CD14-positive monocyte (primary cell): Measurements from ENCODE around the gene TRIM7. TPM values are rescaled to one million over a fixed set of nuclear protein-coding genes. Genes with fewer than 3 reads are reported as not detected.

Source experiments
- DNase-seq, 3 donors: peaks; one replicate each; pipeline ENCODE4 v3.0.0-alpha.2; 2011 to 2022
- H2AFZ ChIP-seq: 2 replicates; pipeline ENCODE4 v1.6.0; 2012; ENCODE audit warnings: mild to moderate bottlenecking, low read depth, low read length, inconsistent platforms; ENCODE audit not compliant: insufficient read depth, poor library complexity, severe bottlenecking
- H3K27ac ChIP-seq, 2 donors: 1 replicate in 1 of 2; 2 replicates in 1 of 2; pipeline ENCODE4 v1.5.1; 2012 to 2013; ENCODE audit warnings: low read length in 2 of 2, control low read depth in 1 of 2, inconsistent platforms in 1 of 2, low read depth in 1 of 2, mild to moderate bottlenecking in 1 of 2
- H3K27me3 ChIP-seq, 2 donors: one replicate each; pipeline versions ENCODE4 v1.6.0 to v1.6.1; 2011 to 2013; ENCODE audit warnings: low read length in 2 of 2; ENCODE audit not compliant: control insufficient read depth in 2 of 2, insufficient read depth in 2 of 2
- H3K36me3 ChIP-seq, 2 donors: replicated peaks in 1 of 2; 1 replicate in 1 of 2; 2 replicates in 1 of 2; pipeline versions ENCODE4 v1.5.1 to v1.6.1; 2012 to 2013; ENCODE audit warnings: low read length in 2 of 2, control low read depth in 1 of 2, inconsistent platforms in 1 of 2, mild to moderate bottlenecking in 1 of 2; ENCODE audit not compliant: insufficient read depth in 2 of 2, control insufficient read depth in 1 of 2
- H3K4me1 ChIP-seq, 2 donors: 1 replicate in 1 of 2; 2 replicates in 1 of 2; pipeline versions ENCODE4 v1.5.1 to v1.6.1; 2012 to 2013; ENCODE audit warnings: low read length in 2 of 2, control low read depth in 1 of 2, inconsistent platforms in 1 of 2, mild to moderate bottlenecking in 1 of 2, moderate library complexity in 1 of 2; ENCODE audit not compliant: insufficient read depth in 2 of 2, control insufficient read depth in 1 of 2
- H3K4me2 ChIP-seq: replicated peaks from 2 replicates; pipeline ENCODE3; 2012; ENCODE audit warnings: low read length, moderate library complexity, mild to moderate bottlenecking; ENCODE audit not compliant: poor library complexity, severe bottlenecking; ENCODE audit errors: extremely low read depth
- H3K4me3 ChIP-seq, 3 experiments: fragments of 200-600 bp in 1 of 3; sonication (generic) in 1 of 3; replicated peaks in 1 of 3; 1 replicate in 2 of 3; 2 replicates in 1 of 3; pipeline ENCODE4 v1.5.1; 2011 to 2013; ENCODE audit warnings: low read length in 3 of 3, mild to moderate bottlenecking in 3 of 3, control low read depth in 2 of 3, low read depth in 2 of 3, inconsistent platforms in 1 of 3, moderate library complexity in 1 of 3
- H3K79me2 ChIP-seq: 2 replicates; pipeline ENCODE4 v1.6.0; 2012; ENCODE audit warnings: mild to moderate bottlenecking, control low read depth, inconsistent platforms, low read length, moderate library complexity; ENCODE audit not compliant: insufficient read depth
- H3K9ac ChIP-seq: 2 replicates; pipeline ENCODE4 v1.6.0; 2017; ENCODE audit warnings: low read length, mild to moderate bottlenecking; ENCODE audit not compliant: insufficient read depth, poor library complexity, severe bottlenecking
- H3K9me3 ChIP-seq, 2 donors: replicated peaks in 1 of 2; 1 replicate in 1 of 2; 2 replicates in 1 of 2; pipeline versions ENCODE4 v1.5.1 to v1.6.1; 2012 to 2013; ENCODE audit warnings: low read length in 2 of 2, control low read depth in 1 of 2; ENCODE audit not compliant: control insufficient read depth in 1 of 2, insufficient read depth in 1 of 2
- H4K20me1 ChIP-seq: 2 replicates; pipeline ENCODE4 v1.6.0; 2012; ENCODE audit warnings: mild to moderate bottlenecking, low read length, control low read depth, moderate library complexity; ENCODE audit not compliant: insufficient read depth
- H3K27ac Mint-ChIP-seq, 7 donors: one replicate each; pipeline ENCODE4 v1.8.0; 2020; ENCODE audit warnings: mild to moderate bottlenecking in 7 of 7, mixed read lengths in 7 of 7, moderate library complexity in 6 of 7, inconsistent platforms in 2 of 7
- H3K27me3 Mint-ChIP-seq, 3 donors: one replicate each; pipeline ENCODE4 v1.8.0; 2021 to 2022; ENCODE audit warnings: low read depth in 3 of 3, mild to moderate bottlenecking in 3 of 3, mixed read lengths in 3 of 3, moderate library complexity in 3 of 3, inconsistent platforms in 1 of 3
- H3K36me3 Mint-ChIP-seq, 2 donors: one replicate each; pipeline ENCODE4 v1.8.0; 2020; ENCODE audit warnings: mixed read lengths in 2 of 2, inconsistent platforms in 1 of 2, mild to moderate bottlenecking in 1 of 2
- H3K4me1 Mint-ChIP-seq: one replicate; pipeline ENCODE4 v1.8.0; 2020; ENCODE audit warnings: mild to moderate bottlenecking, mixed read lengths
- H3K4me3 Mint-ChIP-seq, 2 donors: one replicate each; pipeline ENCODE4 v1.8.0; 2020; ENCODE audit warnings: mild to moderate bottlenecking in 2 of 2, mixed read lengths in 2 of 2, moderate library complexity in 1 of 2
- H3K9me3 Mint-ChIP-seq, 7 donors: one replicate each; pipeline ENCODE4 v1.8.0; 2020 to 2022; ENCODE audit warnings: mixed read lengths in 7 of 7, mild to moderate bottlenecking in 6 of 7, moderate library complexity in 6 of 7, inconsistent platforms in 2 of 7
- WGBS: methylation state at CpG from one replicate; pipeline ENCODE4 v1.1.5; 2013; ENCODE audit warnings: missing lambda C conversion rate; ENCODE audit not compliant: insufficient coverage; 5-methylcytosine and 5-hydroxymethylcytosine counted together
- intact Hi-C, 2 donors: fragments of 100-400 bp; cut with micrococcal nuclease; formaldehyde crosslinking; loops; one replicate each; pipeline versions ENCODE4 v1.15.0 to v1.15.1; 2023
- polyA plus RNA-seq, 3 donors: library from polyadenylated mRNA; depleted of rRNA in 1 of 3; unstranded in 2 of 3; stranded (reverse) in 1 of 3; fragments of 300-500 nt in 2 of 3; fragments of >200 nt in 1 of 3; fragmentation: Illumina TruSeq in 2 of 3; gene quantifications; 1 replicate in 2 of 3; 2 replicates in 1 of 3; pipeline ENCODE4 v1.2.3, GENCODE V29; 2012 to 2021
- TF ChIP-seq, protein P1 (sequence below): fragments of 200-600 bp; IDR thresholded peaks from one replicate; pipeline ENCODE4 v1.8.0; 2022; ENCODE audit warnings: antibody characterized with exemption, mild to moderate bottlenecking

The TRIM7 gene
- polyA plus RNA-seq, 3 donors = 9.5 to 12.8 (median 10.3) TPM

DNA sequence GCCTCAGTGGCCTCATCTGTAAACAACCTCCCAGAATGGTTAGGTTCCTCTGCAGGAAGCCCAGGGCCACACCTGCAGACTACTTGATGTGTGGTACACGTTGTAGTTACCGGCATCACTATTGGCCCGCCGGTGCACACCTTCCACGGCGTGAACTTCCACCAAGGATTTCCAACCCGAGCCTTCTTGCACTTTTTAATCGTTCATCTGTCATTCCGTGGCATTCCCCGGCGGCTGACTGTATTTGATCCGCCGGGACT is 12.7 kb upstream of the TRIM7 start:
- TF ChIP-seq, protein P1, sequence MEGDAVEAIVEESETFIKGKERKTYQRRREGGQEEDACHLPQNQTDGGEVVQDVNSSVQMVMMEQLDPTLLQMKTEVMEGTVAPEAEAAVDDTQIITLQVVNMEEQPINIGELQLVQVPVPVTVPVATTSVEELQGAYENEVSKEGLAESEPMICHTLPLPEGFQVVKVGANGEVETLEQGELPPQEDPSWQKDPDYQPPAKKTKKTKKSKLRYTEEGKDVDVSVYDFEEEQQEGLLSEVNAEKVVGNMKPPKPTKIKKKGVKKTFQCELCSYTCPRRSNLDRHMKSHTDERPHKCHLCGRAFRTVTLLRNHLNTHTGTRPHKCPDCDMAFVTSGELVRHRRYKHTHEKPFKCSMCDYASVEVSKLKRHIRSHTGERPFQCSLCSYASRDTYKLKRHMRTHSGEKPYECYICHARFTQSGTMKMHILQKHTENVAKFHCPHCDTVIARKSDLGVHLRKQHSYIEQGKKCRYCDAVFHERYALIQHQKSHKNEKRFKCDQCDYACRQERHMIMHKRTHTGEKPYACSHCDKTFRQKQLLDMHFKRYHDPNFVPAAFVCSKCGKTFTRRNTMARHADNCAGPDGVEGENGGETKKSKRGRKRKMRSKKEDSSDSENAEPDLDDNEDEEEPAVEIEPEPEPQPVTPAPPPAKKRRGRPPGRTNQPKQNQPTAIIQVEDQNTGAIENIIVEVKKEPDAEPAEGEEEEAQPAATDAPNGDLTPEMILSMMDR = no peak
- Histone ChIP-seq H3K4me2 (peak overlapping the region; percentile 82), H3K4me3 (peak overlapping the region; percentile 0 to 70 (median 22)), H3K36me3 (no peaks in the 10 kb centered on the region), H3K4me1 (peaks cover 43 to 44% of the 10 kb centered on the region in 2 donors), H4K20me1 (no peaks in the 10 kb centered on the region), H3K9ac (no peak overlapping the region), H3K27me3 (peaks cover 13 to 42% of the 10 kb centered on the region in 2 donors), H3K27ac (no peak overlapping the region), H3K9me3 (no peaks in the 10 kb centered on the region), H3K79me2 (no peaks in the 10 kb centered on the region), H2AFZ (peak overlapping the region; percentile 76)
- Mint-ChIP-seq H3K27me3 (peaks cover 28 to 43% (median 32%) of the 10 kb centered on the region in 3 donors), H3K4me1 (peaks cover 44% of the 10 kb centered on the region), H3K27ac (peak overlapping the region in 2 of 7 donors; percentile 50 to 79), H3K36me3 (peaks cover 0 to 2% of the 10 kb centered on the region in 2 donors), H3K9me3 (peaks cover 0 to 20% (median 1%) of the 10 kb centered on the region in 7 donors), H3K4me3 (peak overlapping the region; percentile 70 to 90)
- DNase-seq = peak in 1 of 3 donors; percentile 13
- intact Hi-C loops = loop anchor here in 1 of 2 donors (2.0 kb wide), 2 partner anchors 15 to 29 kb away; no protein-coding TSS in a partner anchor
- 2% methylated on average over 11 of the region's 13 CpGs for WGBS

DNA sequence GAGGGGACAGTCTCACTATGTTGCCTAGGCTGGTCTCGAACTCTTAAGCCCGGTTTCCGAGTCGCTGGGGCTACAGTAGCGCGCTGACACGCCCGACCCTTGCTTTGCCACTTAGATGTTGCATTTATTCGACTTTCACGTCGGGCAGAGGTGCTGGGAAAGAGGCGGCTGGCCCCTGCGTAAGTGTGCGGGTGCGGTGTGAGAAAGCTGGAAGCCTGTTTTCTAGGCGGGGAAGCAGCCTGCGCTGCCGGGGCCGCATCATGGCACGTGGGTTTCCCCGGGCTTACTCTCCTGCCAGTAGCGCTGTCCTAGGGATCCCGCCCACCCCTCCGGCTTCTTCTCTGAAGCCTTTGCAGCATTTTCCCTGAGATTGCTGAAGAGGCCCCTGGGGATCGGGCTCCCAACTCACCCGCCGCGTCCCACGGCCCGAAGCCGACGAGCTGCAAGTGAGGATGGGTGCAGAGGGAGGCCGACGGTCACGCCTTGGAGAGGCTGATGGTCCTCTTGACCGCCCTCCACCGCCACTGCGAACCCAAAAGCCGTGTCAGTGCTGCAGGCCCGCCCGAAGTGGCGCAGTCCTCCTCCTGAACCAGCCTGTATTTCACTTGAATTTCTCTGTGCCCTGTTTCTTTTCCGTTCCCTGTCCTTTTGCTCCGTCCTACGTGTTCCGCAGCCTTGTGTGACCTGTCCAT is 12.3 kb upstream of the TRIM7 start:
- Histone ChIP-seq H3K27me3 (peaks cover 13 to 42% of the 10 kb centered on the region in 2 donors), H3K4me1 (peaks cover 39 to 40% of the 10 kb centered on the region in 2 donors), H3K27ac (no peak overlapping the region), H3K36me3 (no peaks in the 10 kb centered on the region), H2AFZ (peak overlapping the region; percentile 76), H3K9me3 (no peaks in the 10 kb centered on the region), H4K20me1 (no peaks in the 10 kb centered on the region), H3K79me2 (no peaks in the 10 kb centered on the region), H3K9ac (no peak overlapping the region), H3K4me3 (peak overlapping the region; percentile 0 to 70 (median 22)), H3K4me2 (peak overlapping the region; percentile 82)
- Mint-ChIP-seq H3K27me3 (peaks cover 28 to 43% (median 33%) of the 10 kb centered on the region in 3 donors), H3K9me3 (peaks cover 0 to 20% (median 1%) of the 10 kb centered on the region in 7 donors), H3K4me3 (peak overlapping the region; percentile 70 to 90), H3K36me3 (peaks cover 0 to 2% of the 10 kb centered on the region in 2 donors), H3K27ac (peak overlapping the region in 2 of 7 donors; percentile 50 to 79), H3K4me1 (peaks cover 40% of the 10 kb centered on the region)
- intact Hi-C loops = loop anchor here in 1 of 2 donors (2.0 kb wide), 1 partner anchor 28 kb away; no protein-coding TSS in a partner anchor
- DNase-seq = peak in 2 of 3 donors; percentile 27 to 37
- TF ChIP-seq, protein P1 = no peak
- 1% methylated on average over 45 of the region's 46 CpGs for WGBS
